Glutamatergic neuron (in vitro differentiated cells): ENCODE data around the gene LPAR6. TPM values are rescaled to one million over a fixed set of nuclear protein-coding genes. Genes with fewer than 3 reads are reported as not detected.

Source experiments
- DNase-seq: peaks from one replicate; pipeline ENCODE4 v3.0.0; 2022
- H3K27ac Mint-ChIP-seq: one replicate; pipeline ENCODE4 v1.8.0; 2020; ENCODE audit warnings: mild to moderate bottlenecking, mixed read lengths, inconsistent platforms; ENCODE audit not compliant: unreplicated experiment
- H3K27me3 Mint-ChIP-seq: one replicate; pipeline ENCODE4 v1.8.0; 2020; ENCODE audit warnings: mild to moderate bottlenecking, moderate library complexity, mixed read lengths, inconsistent platforms; ENCODE audit not compliant: unreplicated experiment
- H3K36me3 Mint-ChIP-seq: one replicate; pipeline ENCODE4 v1.8.0; 2020; ENCODE audit warnings: mild to moderate bottlenecking, mixed read lengths, inconsistent platforms; ENCODE audit not compliant: unreplicated experiment
- H3K4me1 Mint-ChIP-seq: one replicate; pipeline ENCODE4 v1.8.0; 2020; ENCODE audit warnings: mild to moderate bottlenecking, low read depth, mixed read lengths, inconsistent platforms; ENCODE audit not compliant: unreplicated experiment
- H3K4me3 Mint-ChIP-seq: one replicate; pipeline ENCODE4 v1.8.0; 2020; ENCODE audit warnings: mild to moderate bottlenecking, mixed read lengths, inconsistent platforms; ENCODE audit not compliant: unreplicated experiment
- H3K9me3 Mint-ChIP-seq: one replicate; pipeline ENCODE4 v1.8.0; 2020; ENCODE audit warnings: mild to moderate bottlenecking, moderate library complexity, mixed read lengths, inconsistent platforms; ENCODE audit not compliant: unreplicated experiment
- total RNA-seq: library from RNA; stranded (reverse); fragmentation: NEBNext Ultra II Directional; extraction: Animal tissue kit (Norgen Biotek cat#: 25700); gene quantifications from one replicate; pipeline ENCODE4 v1.2.1, GENCODE V29; 2021; ENCODE audit not compliant: unreplicated experiment
- TF ChIP-seq, protein P1 (sequence below): fragments of 200-600 bp; sonication (generic); IDR thresholded peaks from one replicate; pipeline ENCODE4 v1.5.0; 2021; ENCODE audit not compliant: partially characterized antibody, unreplicated experiment

The LPAR6 gene
- total RNA-seq, 1 donor from 2014 or later: 1.1 TPM

DNA sequence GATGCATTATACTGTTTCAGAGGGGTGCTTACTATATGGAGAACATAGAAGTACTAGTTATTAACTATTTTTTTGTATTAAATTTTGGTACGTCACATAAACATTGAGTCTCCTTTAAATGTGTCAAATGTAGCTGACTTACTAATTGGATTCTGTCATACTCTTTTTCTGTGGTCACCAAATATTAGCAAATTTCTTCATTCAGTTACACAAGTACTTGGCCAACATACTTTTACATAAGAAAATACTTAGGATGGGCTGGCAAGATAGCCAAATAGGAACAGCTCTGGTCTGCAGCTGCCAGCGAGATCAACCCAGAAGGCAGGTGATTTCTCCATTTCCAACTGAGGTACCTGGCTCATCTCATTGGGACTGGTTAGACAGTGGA, 19.2 kb downstream of the LPAR6 start:
- peaks cover 17% of the 10 kb centered on the region for H3K36me3 Mint-ChIP-seq
- H3K27me3 Mint-ChIP-seq: peaks cover 3% of the 10 kb centered on the region
- no peaks in the 10 kb centered on the region for H3K4me1 Mint-ChIP-seq
- TF ChIP-seq, protein P1, sequence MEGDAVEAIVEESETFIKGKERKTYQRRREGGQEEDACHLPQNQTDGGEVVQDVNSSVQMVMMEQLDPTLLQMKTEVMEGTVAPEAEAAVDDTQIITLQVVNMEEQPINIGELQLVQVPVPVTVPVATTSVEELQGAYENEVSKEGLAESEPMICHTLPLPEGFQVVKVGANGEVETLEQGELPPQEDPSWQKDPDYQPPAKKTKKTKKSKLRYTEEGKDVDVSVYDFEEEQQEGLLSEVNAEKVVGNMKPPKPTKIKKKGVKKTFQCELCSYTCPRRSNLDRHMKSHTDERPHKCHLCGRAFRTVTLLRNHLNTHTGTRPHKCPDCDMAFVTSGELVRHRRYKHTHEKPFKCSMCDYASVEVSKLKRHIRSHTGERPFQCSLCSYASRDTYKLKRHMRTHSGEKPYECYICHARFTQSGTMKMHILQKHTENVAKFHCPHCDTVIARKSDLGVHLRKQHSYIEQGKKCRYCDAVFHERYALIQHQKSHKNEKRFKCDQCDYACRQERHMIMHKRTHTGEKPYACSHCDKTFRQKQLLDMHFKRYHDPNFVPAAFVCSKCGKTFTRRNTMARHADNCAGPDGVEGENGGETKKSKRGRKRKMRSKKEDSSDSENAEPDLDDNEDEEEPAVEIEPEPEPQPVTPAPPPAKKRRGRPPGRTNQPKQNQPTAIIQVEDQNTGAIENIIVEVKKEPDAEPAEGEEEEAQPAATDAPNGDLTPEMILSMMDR: no peak
- no peak overlapping the region for H3K4me3 Mint-ChIP-seq
- no peak overlapping the region for H3K27ac Mint-ChIP-seq
- peaks cover 2% of the 10 kb centered on the region for H3K9me3 Mint-ChIP-seq
- DNase-seq: no peak

DNA sequence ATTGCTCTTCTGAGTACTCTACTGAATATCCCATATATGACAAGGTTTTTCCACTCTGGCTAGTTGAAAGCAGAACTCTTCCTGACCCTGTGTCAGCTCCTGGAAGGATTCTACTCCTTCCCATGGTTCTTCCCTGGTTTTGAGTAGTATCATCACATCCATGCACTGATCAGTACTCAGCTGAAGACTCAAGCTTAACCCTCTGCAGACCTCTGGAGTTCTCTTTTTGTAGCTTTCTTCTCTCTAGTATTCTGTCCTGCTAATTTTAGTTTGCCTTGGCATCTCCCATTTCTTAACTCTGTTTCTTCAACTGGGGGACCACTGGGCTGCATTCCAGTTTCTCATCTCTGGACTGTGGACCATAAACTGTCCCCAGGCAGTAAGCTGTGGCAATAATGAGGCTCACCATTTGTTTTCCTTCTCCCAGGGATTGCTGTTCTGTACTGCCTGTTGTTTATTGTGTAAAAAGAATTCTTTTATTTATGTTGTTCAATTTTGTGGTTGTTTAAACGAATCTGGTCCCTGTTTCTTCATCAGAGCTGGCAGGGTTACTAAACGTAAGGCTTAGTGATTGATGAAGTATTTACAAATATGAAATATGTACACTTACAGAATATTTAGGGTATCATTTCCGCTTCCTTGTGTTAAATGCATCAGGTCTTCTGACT, 19.7 kb downstream of the LPAR6 start:
- no peak for DNase-seq
- peaks cover 17% of the 10 kb centered on the region for H3K36me3 Mint-ChIP-seq

DNA sequence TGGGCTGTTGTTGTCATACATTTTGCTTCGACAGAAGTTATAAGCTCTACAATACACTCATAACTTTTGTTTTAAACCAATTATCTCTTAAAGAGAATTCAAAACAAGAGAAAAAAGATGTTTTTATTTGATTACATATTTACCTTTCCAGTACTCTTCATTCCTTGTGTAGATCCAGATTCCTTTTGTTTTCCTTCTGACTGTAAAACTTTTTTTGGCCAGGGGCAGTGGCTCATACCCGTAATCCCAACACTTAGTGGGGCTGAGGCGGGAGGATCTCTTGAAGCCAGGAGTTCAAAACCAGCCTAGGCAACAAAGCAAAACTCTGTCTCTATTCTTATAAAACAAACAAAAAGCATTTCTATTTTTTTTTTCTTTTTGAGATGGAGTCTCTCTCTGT, 21.7 kb downstream of the LPAR6 start:
- Mint-ChIP-seq H3K27ac (no peak overlapping the region), H3K36me3 (peaks cover 16% of the 10 kb centered on the region)

More for the DNA sequence above, 19.7 kb downstream of the LPAR6 start:
- Mint-ChIP-seq H3K27me3 (peaks cover 3% of the 10 kb centered on the region), H3K4me1 (no peaks in the 10 kb centered on the region), H3K9me3 (peaks cover 2% of the 10 kb centered on the region), H3K4me3 (no peak overlapping the region), H3K27ac (no peak overlapping the region)
- TF ChIP-seq, protein P1: no peak

DNA sequence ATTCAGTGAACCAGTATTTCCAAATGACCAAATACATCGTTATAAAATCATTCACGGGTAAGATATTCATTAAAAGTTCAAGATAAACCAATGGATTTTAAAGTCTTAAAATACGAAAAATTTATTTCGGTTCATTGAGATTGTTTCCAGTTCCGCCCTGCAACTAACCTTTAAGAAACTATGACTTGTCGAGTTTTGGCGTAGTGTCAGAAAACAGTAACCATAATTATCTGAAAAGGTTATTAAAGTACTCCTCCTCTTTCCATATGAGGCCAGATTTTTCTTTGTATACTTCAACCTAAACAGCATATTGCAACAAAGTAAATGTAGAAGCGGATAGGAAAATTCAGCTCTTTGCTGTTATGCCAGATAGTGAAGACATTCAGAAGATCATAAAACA, 26.1 kb downstream of the LPAR6 start:
- no peak for DNase-seq
- Mint-ChIP-seq H3K27me3 (no peaks in the 10 kb centered on the region), H3K4me3 (no peak overlapping the region), H3K36me3 (no peaks in the 10 kb centered on the region), H3K9me3 (no peaks in the 10 kb centered on the region), H3K4me1 (no peaks in the 10 kb centered on the region), H3K27ac (no peak overlapping the region)
- TF ChIP-seq, protein P1: no peak

More for the DNA sequence above, 21.7 kb downstream of the LPAR6 start:
- no peak overlapping the region for H3K4me3 Mint-ChIP-seq
- no peaks in the 10 kb centered on the region for H3K9me3 Mint-ChIP-seq
- peaks cover under 1% of the 10 kb centered on the region for H3K27me3 Mint-ChIP-seq
- no peak for DNase-seq
- no peaks in the 10 kb centered on the region for H3K4me1 Mint-ChIP-seq
- TF ChIP-seq, protein P1: no peak

DNA sequence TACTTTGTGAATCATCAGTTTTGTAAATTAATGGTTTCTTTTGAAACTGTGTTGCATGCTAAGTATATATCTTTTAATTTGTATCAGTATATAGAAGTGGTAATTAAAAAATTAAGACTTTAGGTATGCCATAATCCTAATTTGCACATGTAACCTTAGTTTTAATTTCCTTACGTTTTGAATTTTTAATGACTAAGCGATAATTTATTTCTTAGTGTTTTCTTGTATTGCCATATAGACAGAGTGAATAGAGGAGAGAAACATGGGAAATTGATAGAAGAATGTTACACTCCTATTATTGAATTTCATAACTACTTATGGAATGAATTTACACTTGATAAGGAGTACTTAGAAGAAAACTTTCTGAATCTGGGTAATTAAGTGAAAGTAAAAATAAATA, 29.5 kb downstream of the LPAR6 start:
- Mint-ChIP-seq H3K4me1 (no peaks in the 10 kb centered on the region), H3K9me3 (no peaks in the 10 kb centered on the region), H3K27me3 (no peaks in the 10 kb centered on the region), H3K36me3 (no peaks in the 10 kb centered on the region), H3K27ac (no peak overlapping the region), H3K4me3 (no peak overlapping the region)
- TF ChIP-seq, protein P1: no peak
- no peak for DNase-seq
